HepG2 (cell line): ENCODE measurements around the gene MUSK. TPM values are rescaled to one million over a fixed set of nuclear protein-coding genes. Genes with fewer than 3 reads are reported as not detected.

Source experiments
- ATAC-seq: fragments of 200-7000 bp; cut with Tn5 transposase; 3 replicates; pipeline ENCODE4 v1.9.1; 2020; ENCODE audit warnings: mild to moderate bottlenecking, moderate library complexity
- BruUV-seq: library from RNA; stranded (reverse); fragments of 400-500 nt; replicated peaks from 2 replicates; lab custom pipeline; 2021; lab: Mats Ljungman, UMichigan
- CTCF ChIA-PET: fragments of 300-600 bp; formaldehyde crosslinking; extraction: SDS; loops from one replicate; lab custom pipeline; 2021; ENCODE audit warnings: low total read pairs, inconsistent platforms, low intra/inter-chr PET ratio; lab: Yijun Ruan, JAX
- POLR2A ChIA-PET: fragments of 350-600 bp; sonication (Branson Sonifier 250); formaldehyde crosslinking; loops from one replicate; lab custom pipeline; 2020; ENCODE audit warnings: antibody characterized with exemption, inconsistent platforms; lab: Yijun Ruan, JAX
- DNase-seq: peaks from one replicate; pipeline ENCODE4 v3.0.0-alpha.2; 2015; ENCODE audit warnings: low spot score
- FAIRE-seq: peaks from 3 replicates; lab custom pipeline; 2011; peaks lifted over from hg19 to GRCh38; lab: Jason Lieb, UNC
- H2AFZ ChIP-seq: one replicate; pipeline ENCODE4 v1.6.1; 2011; ENCODE audit warnings: low read length, inconsistent platforms
- H3K27ac ChIP-seq: fragments of 300-600 bp; 3 replicates; pipeline ENCODE4 v1.8.0; 2011; ENCODE audit warnings: mixed run types, mild to moderate bottlenecking, mixed read lengths, low read length, inconsistent platforms; ENCODE audit not compliant: insufficient read depth; ENCODE audit errors: extremely low read length
- H3K27me3 ChIP-seq, 2 experiments: fragments of 200-600 bp in 1 of 2; 2 replicates in 1 of 2; 3 replicates in 1 of 2; pipeline versions ENCODE4 v1.6.0 to v1.8.0; 2011; ENCODE audit warnings: low read length in 2 of 2, mild to moderate bottlenecking in 2 of 2, moderate library complexity in 2 of 2, inconsistent platforms in 1 of 2; ENCODE audit not compliant: insufficient read depth in 2 of 2, control insufficient read depth in 1 of 2
- H3K36me3 ChIP-seq, 2 experiments: fragments of 200-600 bp in 1 of 2; replicated peaks in 1 of 2; 2 replicates in 1 of 2; 3 replicates in 1 of 2; pipeline versions ENCODE4 v1.5.1 to v1.8.0; 2011; ENCODE audit warnings: low read length in 2 of 2, inconsistent platforms in 1 of 2; ENCODE audit not compliant: insufficient read depth in 2 of 2, control insufficient read depth in 1 of 2
- H3K4me1 ChIP-seq: 2 replicates; pipeline ENCODE4 v1.5.1; 2012; ENCODE audit warnings: low read length, inconsistent platforms; ENCODE audit not compliant: insufficient read depth
- H3K4me2 ChIP-seq: 2 replicates; pipeline ENCODE4 v1.6.0; 2011; ENCODE audit warnings: low read depth, low read length, inconsistent platforms
- H3K4me3 ChIP-seq, 3 experiments: fragments of 200-600 bp in 1 of 3; sonication (generic), shearing (Covaris generic) in 1 of 3; replicated peaks in 1 of 3; 2 replicates each; pipeline ENCODE4 v1.5.1; 2011 to 2016; ENCODE audit warnings: low read length in 3 of 3, inconsistent platforms in 2 of 3, low read depth in 2 of 3, mild to moderate bottlenecking in 2 of 3, control low read depth in 1 of 3, mixed read lengths in 1 of 3; ENCODE audit not compliant: insufficient read depth in 1 of 3
- H3K79me2 ChIP-seq: one replicate; pipeline ENCODE4 v1.6.1; 2011; ENCODE audit warnings: low read length, inconsistent platforms; ENCODE audit not compliant: insufficient read depth
- H3K9ac ChIP-seq: 2 replicates; pipeline ENCODE4 v1.6.0; 2011; ENCODE audit warnings: mild to moderate bottlenecking, low read depth, low read length, inconsistent platforms; ENCODE audit not compliant: insufficient read depth
- H3K9me3 ChIP-seq: 2 replicates; pipeline ENCODE4 v1.5.1; 2012; ENCODE audit warnings: mild to moderate bottlenecking, low read length
- H4K20me1 ChIP-seq: 2 replicates; pipeline ENCODE4 v1.6.0; 2011; ENCODE audit warnings: inconsistent platforms, mild to moderate bottlenecking, low read length, moderate library complexity; ENCODE audit not compliant: insufficient read depth
- ELF3 ChIP-seq: IDR thresholded peaks from 2 replicates; pipeline ENCODE4 v1.6.1; 2016; ENCODE audit warnings: missing genetic modification reagents, missing compliant biosample characterization
- NFIC ChIP-seq: IDR thresholded peaks from 2 replicates; pipeline ENCODE4 v1.6.1; 2012; ENCODE audit warnings: mild to moderate bottlenecking, low read length, inconsistent platforms
- POGZ ChIP-seq: sonication (generic); formaldehyde crosslinking; IDR thresholded peaks from 2 replicates; pipeline ENCODE4 v1.4.0; 2020; ENCODE audit warnings: mild to moderate bottlenecking, missing genetic modification reagents
- RCOR2 ChIP-seq: IDR thresholded peaks from 2 replicates; pipeline ENCODE4 v1.6.1; 2016; ENCODE audit warnings: missing biosample characterization, missing genetic modification reagents
- ZNF550 ChIP-seq: sonication (generic); formaldehyde crosslinking; IDR thresholded peaks from 2 replicates; pipeline ENCODE4 v1.4.0; 2020; ENCODE audit warnings: mild to moderate bottlenecking, missing genetic modification reagents, borderline replicate concordance
- WGBS: methylation state at CpG from one replicate; pipeline ENCODE4 v1.1.6; 2017; ENCODE audit warnings: low lambda C conversion rate; 5-methylcytosine and 5-hydroxymethylcytosine counted together
- in situ Hi-C: cut with HindIII; loops from 2 replicates; pipeline ENCODE4 v1.10.0; 2017; ENCODE audit warnings: low pct_unique_long_range_greater_than_20kb; ENCODE audit not compliant: extremely low pct_ligation_motif_present
- intact Hi-C: fragments of 100-400 bp; cut with micrococcal nuclease; formaldehyde crosslinking; loops from one replicate; pipeline ENCODE4 v1.10.0; 2022; ENCODE audit not compliant: unreplicated experiment
- polyA plus RNA-seq, 8 experiments: library from polyadenylated mRNA; depleted of rRNA in 3 of 8; stranded (reverse) in 7 of 8; unstranded in 1 of 8; fragments of >200 nt; fragmentation: Illumina TruSeq in 4 of 8; extraction: Trizol in 4 of 8; gene quantifications; 2 replicates each; pipeline versions ENCODE4 v1.2.1 to v1.2.3, GENCODE V29; 2011 to 2016; ENCODE audit warnings: low read depth in 4 of 8, missing spikeins in 1 of 8, mixed read lengths in 1 of 8; ENCODE audit not compliant: insufficient read depth in 1 of 8
- total RNA-seq, 5 experiments: library from RNA; depleted of rRNA; stranded (reverse); fragments of >200 nt; fragmentation: Illumina TruSeq; extraction: Trizol; gene quantifications; 2 replicates each; pipeline ENCODE4 v1.2.3, GENCODE V29; 2016; ENCODE audit warnings: low read depth in 1 of 5
- TF ChIP-seq, protein P1 (sequence below): sonication (generic); formaldehyde crosslinking; IDR thresholded peaks from 2 replicates; pipeline ENCODE4 v1.4.0; 2020; ENCODE audit warnings: missing genetic modification reagents, mild to moderate bottlenecking, borderline replicate concordance

MUSK gene
- total and polyA plus RNA-seq, 2 of the 13 experiments (the other 11 are each of a cell fraction or from before 2014, with no cell fraction given) = not detected

DNA sequence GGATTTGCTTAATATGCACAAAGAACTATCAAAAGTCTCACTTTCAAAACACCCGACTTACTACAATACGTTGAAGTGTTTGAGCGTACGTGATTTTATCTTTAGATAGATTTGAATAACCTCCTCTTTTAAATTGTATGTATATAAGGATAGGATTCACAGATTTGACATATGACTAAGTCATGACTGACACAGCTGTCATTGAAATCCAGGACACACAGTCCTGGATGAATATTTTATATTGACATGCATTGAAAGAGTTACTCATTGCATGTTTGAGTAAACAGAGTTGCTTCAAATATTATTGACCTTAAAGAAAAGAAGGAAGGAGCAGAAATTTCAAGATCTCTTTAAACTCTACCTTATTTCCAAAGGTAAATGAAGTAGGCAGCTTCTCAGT, 3.3 kb downstream of the MUSK start:
- in situ Hi-C loops (no loop called here), intact Hi-C loops (no loop called here)
- ChIA-PET POLR2A (no interaction called here), CTCF (no interaction called here)
- no peaks in the 10 kb centered on the region for H3K79me2 ChIP-seq
- H3K4me2 ChIP-seq = no peak overlapping the region
- DNase-seq = no peak
- no peaks in the 10 kb centered on the region for H4K20me1 ChIP-seq
- H3K27ac ChIP-seq = no peak overlapping the region
- H2AFZ ChIP-seq = no peak overlapping the region
- no peak overlapping the region for H3K4me3 ChIP-seq
- no TSS peak for BruUV-seq
- H3K9me3 ChIP-seq = no peaks in the 10 kb centered on the region
- no peaks in the 10 kb centered on the region for H3K4me1 ChIP-seq
- no peak overlapping the region for H3K9ac ChIP-seq
- no peak for ATAC-seq
- no peak for FAIRE-seq
- H3K36me3 ChIP-seq = no peaks in the 10 kb centered on the region
- no peaks in the 10 kb centered on the region for H3K27me3 ChIP-seq
- TF ChIP-seq NFIC (no peak), ELF3 (CRISPR knock-in tag) (no peak), ZNF550 (CRISPR knock-in tag) (no peak), RCOR2 (no peak), POGZ (CRISPR knock-in tag) (no peak)
- TF ChIP-seq, protein P1, sequence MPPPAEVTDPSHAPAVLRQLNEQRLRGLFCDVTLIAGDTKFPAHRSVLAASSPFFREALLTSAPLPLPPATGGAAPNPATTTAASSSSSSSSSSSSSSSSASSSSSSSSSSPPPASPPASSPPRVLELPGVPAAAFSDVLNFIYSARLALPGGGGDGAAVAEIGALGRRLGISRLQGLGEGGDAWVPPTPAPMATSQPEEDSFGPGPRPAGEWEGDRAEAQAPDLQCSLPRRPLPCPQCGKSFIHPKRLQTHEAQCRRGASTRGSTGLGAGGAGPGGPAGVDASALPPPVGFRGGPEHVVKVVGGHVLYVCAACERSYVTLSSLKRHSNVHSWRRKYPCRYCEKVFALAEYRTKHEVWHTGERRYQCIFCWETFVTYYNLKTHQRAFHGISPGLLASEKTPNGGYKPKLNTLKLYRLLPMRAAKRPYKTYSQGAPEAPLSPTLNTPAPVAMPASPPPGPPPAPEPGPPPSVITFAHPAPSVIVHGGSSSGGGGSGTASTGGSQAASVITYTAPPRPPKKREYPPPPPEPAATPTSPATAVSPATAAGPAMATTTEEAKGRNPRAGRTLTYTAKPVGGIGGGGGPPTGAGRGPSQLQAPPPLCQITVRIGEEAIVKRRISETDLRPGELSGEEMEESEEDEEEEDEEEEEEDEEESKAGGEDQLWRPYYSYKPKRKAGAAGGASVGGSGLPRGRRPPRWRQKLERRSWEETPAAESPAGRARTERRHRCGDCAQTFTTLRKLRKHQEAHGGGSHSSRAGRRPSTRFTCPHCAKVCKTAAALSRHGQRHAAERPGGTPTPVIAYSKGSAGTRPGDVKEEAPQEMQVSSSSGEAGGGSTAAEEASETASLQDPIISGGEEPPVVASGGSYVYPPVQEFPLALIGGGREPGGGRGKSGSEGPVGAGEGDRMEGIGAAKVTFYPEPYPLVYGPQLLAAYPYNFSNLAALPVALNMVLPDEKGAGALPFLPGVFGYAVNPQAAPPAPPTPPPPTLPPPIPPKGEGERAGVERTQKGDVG (CRISPR knock-in tag) = no peak
- TF ChIP-seq, all 625 proteins: peak for 0
- 54% methylated on average over 4 of the region's 4 CpGs for WGBS
